ENCODE results near the gene SARDH. TPM values are rescaled to one million over a fixed set of nuclear protein-coding genes. Genes with fewer than 3 reads are reported as not detected.

The SARDH gene
- total RNA-seq, 1 experiment from 2014 or later = 5.6 TPM

DNA sequence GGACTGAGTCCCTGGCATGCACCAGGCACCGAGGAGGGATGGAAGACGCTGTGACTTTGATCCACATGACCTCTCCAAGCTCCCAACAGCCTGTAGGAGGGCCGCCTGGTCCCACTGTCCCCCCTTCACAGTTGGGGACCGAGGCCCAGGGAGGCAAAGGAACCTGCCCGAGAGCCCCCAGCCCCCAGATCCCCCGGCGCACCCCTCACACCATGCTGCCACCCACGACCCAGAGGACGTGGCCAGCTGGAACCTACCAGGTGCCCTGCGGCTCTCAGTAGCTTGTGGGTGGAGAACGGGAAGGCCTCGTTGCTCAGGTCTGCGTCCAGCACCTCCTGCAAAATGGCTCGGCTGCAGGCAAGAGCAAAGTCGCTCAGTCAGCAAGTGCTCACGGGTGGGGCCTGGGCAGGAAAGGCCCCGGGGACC, 53.2 kb downstream of the SARDH start:
- ChIA-PET RAD21 (ENCODE audit: low non-redundant PET in 1 of 2, low total read pairs in 2 of 2, uncharacterized antibody in 2 of 2, unreplicated experiment in 2 of 2) (no interaction called here), POLR2A (no interaction called here), CTCF (no interaction called here)
- intact Hi-C loops (cut with micrococcal nuclease) = no loop called here
- Histone ChIP-seq H3K36me3 (ENCODE audit: control insufficient read depth in 1 of 2, insufficient read depth in 2 of 2, low read length in 2 of 2) (no peaks in the 10 kb centered on the region), H4K20me1 (ENCODE audit: insufficient read depth) (no peaks in the 10 kb centered on the region), H3K9ac (ENCODE audit: low read length) (no peak overlapping the region), H3K9me2 (ENCODE audit: insufficient read depth) (no peaks in the 10 kb centered on the region), H3K4me1 (ENCODE audit: control insufficient read depth in 1 of 2, insufficient read depth in 2 of 2, low read length in 2 of 2) (peaks cover 2 to 4% of the 10 kb centered on the region in 2 experiments; a peak in 1 of 4 replicates), H3K9me3 (ENCODE audit: control insufficient read depth in 1 of 2, insufficient read depth in 1 of 2, low read depth in 1 of 2, low read length in 2 of 2) (no peaks in the 10 kb centered on the region), H3K27me3 (ENCODE audit: insufficient read depth, low read length) (no peaks in the 10 kb centered on the region), H3K79me2 (ENCODE audit: insufficient read depth, low read length) (no peaks in the 10 kb centered on the region), H2AFZ (ENCODE audit: low read depth, low read length, poor library complexity, severe bottlenecking) (no peak overlapping the region), H3K4me2 (ENCODE audit: low read length) (no peak overlapping the region), H3K4me3 (replicated peaks in 1 of 2; ENCODE audit: low read depth in 1 of 2, low read length in 2 of 2) (no peak overlapping the region), H3K27ac (ENCODE audit: low read depth, low read length) (no peak overlapping the region)
- no peak for DNase-seq (ENCODE audit: low read depth, low spot score)
- TF ChIP-seq, protein P1, sequence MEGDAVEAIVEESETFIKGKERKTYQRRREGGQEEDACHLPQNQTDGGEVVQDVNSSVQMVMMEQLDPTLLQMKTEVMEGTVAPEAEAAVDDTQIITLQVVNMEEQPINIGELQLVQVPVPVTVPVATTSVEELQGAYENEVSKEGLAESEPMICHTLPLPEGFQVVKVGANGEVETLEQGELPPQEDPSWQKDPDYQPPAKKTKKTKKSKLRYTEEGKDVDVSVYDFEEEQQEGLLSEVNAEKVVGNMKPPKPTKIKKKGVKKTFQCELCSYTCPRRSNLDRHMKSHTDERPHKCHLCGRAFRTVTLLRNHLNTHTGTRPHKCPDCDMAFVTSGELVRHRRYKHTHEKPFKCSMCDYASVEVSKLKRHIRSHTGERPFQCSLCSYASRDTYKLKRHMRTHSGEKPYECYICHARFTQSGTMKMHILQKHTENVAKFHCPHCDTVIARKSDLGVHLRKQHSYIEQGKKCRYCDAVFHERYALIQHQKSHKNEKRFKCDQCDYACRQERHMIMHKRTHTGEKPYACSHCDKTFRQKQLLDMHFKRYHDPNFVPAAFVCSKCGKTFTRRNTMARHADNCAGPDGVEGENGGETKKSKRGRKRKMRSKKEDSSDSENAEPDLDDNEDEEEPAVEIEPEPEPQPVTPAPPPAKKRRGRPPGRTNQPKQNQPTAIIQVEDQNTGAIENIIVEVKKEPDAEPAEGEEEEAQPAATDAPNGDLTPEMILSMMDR (IDR thresholded peaks at IDR 0.05 in 2 of 3, conservative IDR thresholded peaks at IDR 0.05 in 1 of 3; ENCODE audit: borderline replicate concordance in 1 of 3, insufficient read depth in 1 of 3, low read depth in 2 of 3, low read length in 2 of 3) = no peak
- TF ChIP-seq YY1 (IDR thresholded peaks at IDR 0.05; ENCODE audit: extremely low read depth, insufficient replicate concordance, low read depth, low read length) = no peak
- TF ChIP-seq EZH2 (IDR thresholded peaks at IDR 0.05) = no peak
- TF ChIP-seq SP1 (IDR thresholded peaks at IDR 0.05; ENCODE audit: low read depth) = no peak
- TF ChIP-seq, protein P2, sequence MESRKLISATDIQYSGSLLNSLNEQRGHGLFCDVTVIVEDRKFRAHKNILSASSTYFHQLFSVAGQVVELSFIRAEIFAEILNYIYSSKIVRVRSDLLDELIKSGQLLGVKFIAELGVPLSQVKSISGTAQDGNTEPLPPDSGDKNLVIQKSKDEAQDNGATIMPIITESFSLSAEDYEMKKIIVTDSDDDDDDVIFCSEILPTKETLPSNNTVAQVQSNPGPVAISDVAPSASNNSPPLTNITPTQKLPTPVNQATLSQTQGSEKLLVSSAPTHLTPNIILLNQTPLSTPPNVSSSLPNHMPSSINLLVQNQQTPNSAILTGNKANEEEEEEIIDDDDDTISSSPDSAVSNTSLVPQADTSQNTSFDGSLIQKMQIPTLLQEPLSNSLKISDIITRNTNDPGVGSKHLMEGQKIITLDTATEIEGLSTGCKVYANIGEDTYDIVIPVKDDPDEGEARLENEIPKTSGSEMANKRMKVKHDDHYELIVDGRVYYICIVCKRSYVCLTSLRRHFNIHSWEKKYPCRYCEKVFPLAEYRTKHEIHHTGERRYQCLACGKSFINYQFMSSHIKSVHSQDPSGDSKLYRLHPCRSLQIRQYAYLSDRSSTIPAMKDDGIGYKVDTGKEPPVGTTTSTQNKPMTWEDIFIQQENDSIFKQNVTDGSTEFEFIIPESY (IDR thresholded peaks at IDR 0.05; ENCODE audit: extremely low read depth, insufficient replicate concordance, low read length) = no peak
- TF ChIP-seq, protein P3, sequence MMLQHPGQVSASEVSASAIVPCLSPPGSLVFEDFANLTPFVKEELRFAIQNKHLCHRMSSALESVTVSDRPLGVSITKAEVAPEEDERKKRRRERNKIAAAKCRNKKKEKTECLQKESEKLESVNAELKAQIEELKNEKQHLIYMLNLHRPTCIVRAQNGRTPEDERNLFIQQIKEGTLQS (IDR thresholded peaks at IDR 0.05) = no peak
- TF ChIP-seq POLR2AphosphoS5 (IDR thresholded peaks at IDR 0.05; ENCODE audit: low read depth, low read length) = no peak
- no peak for TF ChIP-seq EZH2phosphoT487 (IDR thresholded peaks at IDR 0.05; ENCODE audit: borderline replicate concordance)
- no peak for TF ChIP-seq ELF1 (IDR thresholded peaks at IDR 0.05; ENCODE audit: borderline replicate concordance, low read depth)
- TF ChIP-seq FOSL1 (IDR thresholded peaks at IDR 0.05; ENCODE audit: low read depth) = no peak
- no peak for TF ChIP-seq EGR1 (IDR thresholded peaks at IDR 0.05; ENCODE audit: low read depth)
- no peak for TF ChIP-seq SIN3A (IDR thresholded peaks at IDR 0.05; ENCODE audit: low read depth)
- TF ChIP-seq TCF7L2 (IDR thresholded peaks at IDR 0.05; ENCODE audit: borderline replicate concordance, extremely low read depth, insufficient read depth, insufficient read length) = no peak
- no peak for TF ChIP-seq JUND (IDR thresholded peaks at IDR 0.05)
- TF ChIP-seq POLR2A (IDR thresholded peaks at IDR 0.05; ENCODE audit: borderline replicate concordance, extremely low read depth, insufficient read depth, insufficient read length) = no peak
- TF ChIP-seq, protein P4, sequence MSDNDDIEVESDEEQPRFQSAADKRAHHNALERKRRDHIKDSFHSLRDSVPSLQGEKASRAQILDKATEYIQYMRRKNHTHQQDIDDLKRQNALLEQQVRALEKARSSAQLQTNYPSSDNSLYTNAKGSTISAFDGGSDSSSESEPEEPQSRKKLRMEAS (IDR thresholded peaks at IDR 0.05) = no peak
- TF ChIP-seq ZFX (IDR thresholded peaks at IDR 0.05) = no peak
- TF ChIP-seq, protein P5, sequence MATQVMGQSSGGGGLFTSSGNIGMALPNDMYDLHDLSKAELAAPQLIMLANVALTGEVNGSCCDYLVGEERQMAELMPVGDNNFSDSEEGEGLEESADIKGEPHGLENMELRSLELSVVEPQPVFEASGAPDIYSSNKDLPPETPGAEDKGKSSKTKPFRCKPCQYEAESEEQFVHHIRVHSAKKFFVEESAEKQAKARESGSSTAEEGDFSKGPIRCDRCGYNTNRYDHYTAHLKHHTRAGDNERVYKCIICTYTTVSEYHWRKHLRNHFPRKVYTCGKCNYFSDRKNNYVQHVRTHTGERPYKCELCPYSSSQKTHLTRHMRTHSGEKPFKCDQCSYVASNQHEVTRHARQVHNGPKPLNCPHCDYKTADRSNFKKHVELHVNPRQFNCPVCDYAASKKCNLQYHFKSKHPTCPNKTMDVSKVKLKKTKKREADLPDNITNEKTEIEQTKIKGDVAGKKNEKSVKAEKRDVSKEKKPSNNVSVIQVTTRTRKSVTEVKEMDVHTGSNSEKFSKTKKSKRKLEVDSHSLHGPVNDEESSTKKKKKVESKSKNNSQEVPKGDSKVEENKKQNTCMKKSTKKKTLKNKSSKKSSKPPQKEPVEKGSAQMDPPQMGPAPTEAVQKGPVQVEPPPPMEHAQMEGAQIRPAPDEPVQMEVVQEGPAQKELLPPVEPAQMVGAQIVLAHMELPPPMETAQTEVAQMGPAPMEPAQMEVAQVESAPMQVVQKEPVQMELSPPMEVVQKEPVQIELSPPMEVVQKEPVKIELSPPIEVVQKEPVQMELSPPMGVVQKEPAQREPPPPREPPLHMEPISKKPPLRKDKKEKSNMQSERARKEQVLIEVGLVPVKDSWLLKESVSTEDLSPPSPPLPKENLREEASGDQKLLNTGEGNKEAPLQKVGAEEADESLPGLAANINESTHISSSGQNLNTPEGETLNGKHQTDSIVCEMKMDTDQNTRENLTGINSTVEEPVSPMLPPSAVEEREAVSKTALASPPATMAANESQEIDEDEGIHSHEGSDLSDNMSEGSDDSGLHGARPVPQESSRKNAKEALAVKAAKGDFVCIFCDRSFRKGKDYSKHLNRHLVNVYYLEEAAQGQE (IDR thresholded peaks at IDR 0.05; ENCODE audit: low read depth) = no peak
- TF ChIP-seq CBX3 (IDR thresholded peaks at IDR 0.05; ENCODE audit: low read depth) = no peak
- TF ChIP-seq CEBPB (IDR thresholded peaks at IDR 0.05; ENCODE audit: low read depth) = no peak
- no TSS peak for BruUV-seq (replicated peaks)
- no peak for ATAC-seq

All from HCT116 (cell line).